HG03520 (cell line): ENCODE data around the gene SGIP1.

Source experiments
- ATAC-seq: cut with Tn5 transposase; IDR thresholded peaks from one replicate; pipeline ENCODE4 v1.9.1; 2021; ENCODE audit warnings: mild to moderate bottlenecking, moderate library complexity; ENCODE audit not compliant: unreplicated experiment

The SGIP1 gene

GRCh38 chr1:66520655-66521054 is 13.3 kb upstream of the SGIP1 start:
- no peak for ATAC-seq

GRCh38 chr1:66521721-66522365 is 12.1 kb upstream of the SGIP1 start:
- no peak for ATAC-seq

DNA sequence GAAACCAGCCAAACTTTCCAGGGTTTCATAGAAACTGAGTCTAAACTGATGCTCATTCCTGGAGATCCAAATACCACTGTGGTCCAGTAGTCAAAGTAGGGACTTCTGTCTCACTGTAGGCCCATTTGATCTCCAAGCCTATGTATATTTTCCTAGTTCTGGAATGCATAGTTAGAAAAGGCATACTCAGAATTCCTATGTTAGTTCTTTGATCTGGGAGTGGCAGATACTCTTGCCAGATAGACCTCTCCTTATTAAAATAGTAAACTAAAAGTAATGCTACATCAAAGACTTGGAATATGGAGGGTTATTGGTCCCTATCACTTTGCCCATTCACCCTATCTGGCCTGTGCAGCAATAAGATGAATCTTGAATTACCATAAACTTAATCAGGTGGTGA is 10.4 kb upstream of the SGIP1 start:
- no peak for ATAC-seq

- ATAC-seq = no peak
Observed at GRCh38 chr1:66525086-66525485, 8.9 kb upstream of the SGIP1 start.

- ATAC-seq = no peak
Observed at GRCh38 chr1:66526036-66526435, 7.9 kb upstream of the SGIP1 start.

GRCh38 chr1:66526991-66527390 is 7.0 kb upstream of the SGIP1 start:
- ATAC-seq = no peak

DNA sequence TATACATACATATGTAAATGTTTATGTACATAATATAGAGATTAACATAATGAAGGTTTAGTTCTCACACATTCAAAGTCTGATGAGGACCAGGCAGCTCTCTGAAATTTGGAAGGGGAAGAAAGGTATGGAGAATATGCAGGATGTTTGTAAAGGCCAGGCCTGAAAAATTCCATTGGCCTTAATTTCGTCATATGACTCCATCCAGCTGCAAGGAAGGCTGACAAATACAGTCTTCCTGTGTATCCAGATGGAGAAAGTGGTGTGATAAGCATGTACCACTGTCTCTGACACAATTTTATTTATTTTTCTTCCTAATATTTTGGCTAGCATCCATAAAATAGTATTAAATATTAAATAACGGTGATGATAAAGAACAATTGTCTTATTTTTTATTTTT is 6.3 kb upstream of the SGIP1 start:
- no peak for ATAC-seq

- no peak for ATAC-seq
Observed at GRCh38 chr1:66528580-66528979, 5.4 kb upstream of the SGIP1 start.

GRCh38 chr1:66532214-66532613 is 1.7 kb upstream of the SGIP1 start:
- no peak for ATAC-seq

- no peak for ATAC-seq
Observed at GRCh38 chr1:66532798-66533783, 862 bp upstream of the SGIP1 start.

DNA sequence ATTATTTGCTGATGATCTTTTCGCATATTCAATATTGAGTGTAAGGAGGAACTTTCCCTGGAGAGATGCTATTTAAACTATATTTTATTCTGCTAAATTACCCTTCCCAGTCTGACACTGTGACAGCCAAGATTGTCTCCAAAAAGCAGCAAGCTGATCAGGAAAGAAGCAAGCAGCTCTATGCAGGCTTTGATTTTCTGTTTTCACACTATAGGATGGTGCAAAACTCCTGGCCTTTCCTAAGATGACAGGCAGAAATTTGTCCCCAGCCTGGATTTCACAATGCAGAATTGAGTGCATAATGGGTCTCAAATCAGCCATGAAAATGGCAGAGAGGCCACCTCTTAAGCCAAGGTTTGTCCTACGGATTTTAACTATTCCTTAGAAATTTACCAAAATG is 1.1 kb downstream of the SGIP1 start:
- no peak for ATAC-seq

- ATAC-seq = no peak
Observed at GRCh38 chr1:66535853-66536252, 1.9 kb downstream of the SGIP1 start.

DNA sequence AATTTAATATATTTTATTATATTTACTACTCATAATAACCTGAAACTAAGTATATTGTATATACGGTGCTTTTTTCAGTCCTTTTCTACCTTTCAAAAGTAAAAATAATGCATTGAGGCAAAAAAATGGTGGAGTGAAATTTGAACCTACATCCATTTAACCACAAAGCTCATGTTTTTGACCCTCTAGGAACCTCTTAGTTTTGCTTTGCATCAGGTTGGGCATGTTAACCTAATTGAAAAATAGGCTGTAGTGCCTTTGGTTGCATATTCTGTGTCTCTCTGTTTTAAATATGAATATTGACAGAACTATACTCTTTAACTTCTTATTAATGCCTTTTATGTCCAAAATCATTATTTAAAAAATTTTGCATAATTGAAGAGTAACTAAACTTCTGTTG is 3.8 kb downstream of the SGIP1 start:
- no peak for ATAC-seq

DNA sequence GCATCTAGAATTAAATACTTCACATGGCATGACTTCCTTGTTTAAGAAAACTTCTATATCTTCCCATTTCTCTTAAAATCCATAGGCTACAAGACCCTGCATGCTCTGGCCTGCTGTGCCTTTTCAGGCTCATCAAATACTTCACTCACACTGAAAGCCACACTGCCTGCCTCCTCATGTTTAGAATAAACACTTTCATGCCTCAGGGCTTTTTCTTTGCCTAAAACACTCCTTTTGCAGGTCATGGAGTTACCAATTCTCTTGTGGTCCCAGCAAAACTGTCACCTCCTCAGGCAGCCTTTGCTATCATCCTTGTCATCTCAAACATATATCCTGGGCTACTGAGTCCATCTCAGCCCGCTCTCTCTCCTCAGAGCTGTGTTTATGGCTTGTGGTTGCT is 5.5 kb downstream of the SGIP1 start:
- ATAC-seq = no peak

DNA sequence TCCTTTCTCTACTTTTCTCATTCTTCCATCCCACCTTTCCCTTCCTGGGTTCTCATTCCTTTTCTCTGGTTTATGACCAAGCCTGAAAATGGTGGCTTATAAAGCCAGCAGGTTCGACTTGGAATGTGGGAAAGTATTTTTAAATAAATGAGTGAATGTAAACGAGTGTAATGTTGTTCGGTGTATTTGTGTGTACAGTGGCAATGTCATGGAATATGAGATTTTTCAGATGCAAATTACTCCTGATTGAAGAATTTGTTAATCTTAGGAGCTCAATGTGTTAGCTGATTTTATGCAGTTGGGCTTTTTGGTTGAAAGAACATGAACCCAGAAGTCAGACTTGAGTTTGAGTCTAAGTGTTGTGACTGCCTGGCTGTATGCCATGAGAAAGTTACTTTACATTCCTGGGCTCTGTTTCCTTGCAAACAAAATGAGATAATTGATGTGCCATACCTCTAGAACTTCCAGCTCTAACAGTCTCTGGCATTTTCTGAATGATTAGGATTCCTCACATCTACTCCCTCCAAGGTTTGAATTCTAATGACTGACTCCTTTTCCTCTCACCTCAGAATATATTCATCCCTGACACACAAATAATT is 6.6 kb downstream of the SGIP1 start:
- no peak for ATAC-seq

DNA sequence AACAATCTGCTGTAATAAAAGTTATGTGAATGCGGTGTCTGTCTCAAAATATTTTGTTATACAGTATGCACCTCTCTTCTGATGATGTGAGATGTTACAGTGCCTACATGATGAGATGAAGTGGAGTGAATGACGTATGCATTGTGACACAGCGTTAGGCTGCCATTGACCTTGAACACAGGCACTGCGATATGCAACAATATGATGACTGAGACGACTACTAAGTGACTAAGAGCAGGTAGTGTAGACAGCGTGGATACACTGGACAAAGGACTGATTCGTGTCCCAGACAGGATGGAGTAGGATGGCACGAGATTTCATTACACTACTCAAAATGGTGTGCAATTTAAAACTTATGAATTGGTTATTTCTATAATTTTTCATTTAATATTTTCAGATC is 8.4 kb downstream of the SGIP1 start:
- no peak for ATAC-seq

DNA sequence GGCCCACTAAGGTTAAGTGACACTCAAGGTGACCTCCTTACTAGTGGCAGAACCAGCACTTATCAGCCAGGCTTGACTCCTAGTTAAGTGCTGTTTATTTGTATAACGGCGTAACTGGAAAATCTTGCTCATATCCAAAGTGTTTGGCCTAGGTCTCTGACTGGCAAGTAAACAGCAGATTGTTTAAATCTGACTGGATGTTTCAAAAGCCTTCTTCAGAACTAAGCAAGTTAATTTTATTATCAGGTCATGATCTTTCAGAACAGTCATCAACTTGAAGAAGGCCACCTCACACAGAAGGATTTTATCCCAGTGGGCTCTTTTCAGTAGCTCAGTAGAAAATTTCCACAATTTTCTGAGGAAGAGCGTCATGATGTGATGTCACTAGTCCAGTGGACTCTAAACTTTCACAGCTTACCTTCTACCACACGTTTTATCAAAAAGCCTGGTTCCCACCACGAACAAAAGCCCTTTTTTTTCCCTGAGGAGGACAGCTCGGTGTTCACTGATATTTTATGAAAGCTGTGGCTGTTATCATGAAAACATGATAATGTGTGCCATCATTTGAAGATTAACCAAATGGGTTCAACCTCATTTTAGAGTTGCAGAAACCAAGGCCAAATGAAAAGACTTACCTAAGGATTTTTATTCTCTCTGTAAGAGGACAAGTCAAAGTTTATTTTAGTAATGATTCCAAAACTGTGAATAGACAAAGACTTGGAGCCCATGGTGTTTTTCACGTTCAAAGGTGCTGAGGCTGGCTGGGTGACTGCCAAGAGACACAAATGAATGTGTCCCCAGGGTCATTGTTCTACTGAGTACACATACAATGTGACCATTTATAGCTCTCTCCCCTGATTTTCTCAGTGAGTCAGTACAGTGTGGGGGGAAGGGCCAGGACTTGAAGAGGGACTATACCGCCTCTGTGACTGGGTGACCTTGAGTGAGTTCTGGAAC is 9.1 kb downstream of the SGIP1 start:
- no peak for ATAC-seq

DNA sequence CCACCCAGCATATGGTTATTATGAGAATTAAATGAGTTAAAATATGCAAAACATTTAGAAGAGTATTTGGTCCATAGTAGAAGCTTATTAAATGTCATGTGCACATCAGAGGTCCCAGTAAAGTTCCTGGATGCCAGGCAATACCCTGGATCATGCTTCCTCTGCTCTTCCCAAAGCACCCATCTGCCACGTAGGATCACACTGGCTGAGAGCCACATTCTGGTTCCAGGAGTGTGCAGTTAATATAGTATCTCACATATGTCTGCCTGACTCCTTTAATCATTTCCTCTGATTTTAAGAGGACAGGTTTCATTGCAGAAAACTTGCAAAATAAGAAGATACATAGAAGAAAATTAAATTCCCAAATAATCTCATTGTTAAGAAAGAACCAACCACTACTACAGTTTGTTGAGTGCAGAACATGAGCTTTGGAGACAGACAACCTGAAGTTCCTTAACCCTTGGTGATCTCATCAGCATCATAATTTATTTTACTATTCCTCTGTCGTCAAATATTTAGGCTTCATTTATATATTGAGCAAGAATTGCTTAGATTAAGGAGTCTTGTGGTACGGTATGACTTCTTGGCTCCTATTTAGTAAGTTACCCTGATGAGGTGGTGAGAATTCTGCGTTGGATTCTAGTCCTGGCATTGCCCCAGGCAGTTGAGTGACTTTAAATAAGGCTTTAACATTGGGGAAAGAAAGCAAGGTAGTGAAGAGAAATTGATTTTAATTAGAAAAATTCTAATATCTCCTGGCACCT is 12.3 kb downstream of the SGIP1 start:
- no peak for ATAC-seq

DNA sequence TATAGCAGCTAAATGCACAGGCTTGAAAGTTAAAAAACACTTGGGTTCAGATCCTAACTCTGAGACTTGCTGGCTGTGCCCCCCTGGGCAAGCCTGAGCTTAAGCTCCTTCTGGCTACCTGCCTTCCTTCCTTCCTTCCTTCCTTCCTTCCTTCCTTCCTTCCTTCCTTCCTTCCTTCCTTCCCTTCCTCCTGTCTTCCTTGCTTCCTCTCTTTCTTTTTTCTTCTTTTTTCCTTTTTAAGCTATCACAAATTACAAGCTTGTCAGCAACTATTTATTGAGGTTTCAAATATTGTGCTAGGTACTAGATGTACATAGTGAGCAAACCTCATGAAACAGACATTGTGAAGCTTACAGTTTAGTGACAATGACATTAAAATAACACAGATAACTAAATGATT is 15.1 kb downstream of the SGIP1 start:
- no peak for ATAC-seq

GRCh38 chr1:66550243-66550642 is 16.3 kb downstream of the SGIP1 start:
- ATAC-seq = no peak
